ENCODE results near the gene PANX2. TPM values are rescaled to one million over a fixed set of nuclear protein-coding genes. Genes with fewer than 3 reads are reported as not detected.
A peak's percentile ranks its signal among the peaks of the same experiment; 100 is the strongest.

The PANX2 gene
- total RNA-seq, 1 donor from 2014 or later = 3.0 TPM

DNA sequence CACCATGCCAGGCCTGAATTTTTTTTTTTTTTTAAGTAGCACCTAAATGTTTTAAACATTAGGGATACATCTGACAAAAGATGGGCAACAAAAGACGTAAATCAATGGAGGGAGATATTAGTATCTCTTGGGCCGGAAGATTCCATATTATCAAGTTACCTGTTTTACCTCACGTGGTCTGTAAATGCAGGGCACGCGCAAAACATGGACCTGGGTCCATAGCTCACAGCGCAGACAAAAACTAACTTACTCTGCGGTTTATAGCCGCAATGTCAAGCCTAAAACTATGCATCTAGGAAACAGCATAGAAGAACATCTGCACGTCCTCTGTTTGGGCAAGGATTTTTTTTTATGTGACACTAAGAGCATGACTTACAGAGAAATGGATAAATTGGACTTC is 31.5 kb upstream of the PANX2 start:
- H3K27me3 Mint-ChIP-seq (ENCODE audit: low read depth) = peaks cover 10% of the 10 kb centered on the region
- DNase-seq (ENCODE audit: low spot score) = no peak
- no peak overlapping the region for H3K4me3 Mint-ChIP-seq (ENCODE audit: unreplicated experiment)
- H3K27ac Mint-ChIP-seq (ENCODE audit: unreplicated experiment) = no peak overlapping the region
- H3K4me1 Mint-ChIP-seq (ENCODE audit: low read depth) = peaks cover 20% of the 10 kb centered on the region
- no peak for TF ChIP-seq CTCF (IDR thresholded peaks at IDR 0.05)
- H3K9me3 Mint-ChIP-seq (ENCODE audit: low read depth) = peaks cover 4% of the 10 kb centered on the region
- peaks cover 1% of the 10 kb centered on the region for H3K36me3 Mint-ChIP-seq (ENCODE audit: low read depth)

DNA sequence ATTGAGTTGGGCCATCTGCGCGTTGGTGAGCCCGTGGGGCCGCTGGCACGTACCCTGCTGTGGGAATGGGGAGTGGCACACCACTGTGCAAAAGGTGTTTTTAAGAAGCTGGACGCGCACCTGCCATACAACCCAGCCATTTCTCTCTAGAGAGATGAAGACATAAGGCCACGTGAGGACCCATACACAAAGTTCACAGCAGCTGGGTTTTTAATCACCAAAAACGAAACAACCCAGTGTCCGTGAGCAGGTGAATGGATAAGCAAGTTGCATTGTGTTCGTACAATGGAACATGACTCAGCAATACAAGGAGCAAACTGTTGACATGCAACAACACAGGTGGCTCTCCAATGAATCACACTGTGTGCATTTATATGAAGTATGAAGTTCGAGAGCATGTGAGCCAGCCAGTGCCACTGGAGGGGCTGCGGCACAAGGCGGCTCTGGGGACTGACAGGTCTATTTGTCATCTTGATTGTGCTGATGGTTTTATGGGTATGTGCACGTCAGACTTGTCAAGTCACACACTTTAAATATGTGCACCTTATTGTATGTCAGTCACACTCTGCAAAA is 30.6 kb upstream of the PANX2 start:
- DNase-seq (ENCODE audit: low spot score) = no peak
- H3K4me3 Mint-ChIP-seq (ENCODE audit: unreplicated experiment) = no peak overlapping the region
- peaks cover 20% of the 10 kb centered on the region for H3K4me1 Mint-ChIP-seq (ENCODE audit: low read depth)
- peaks cover 10% of the 10 kb centered on the region for H3K27me3 Mint-ChIP-seq (ENCODE audit: low read depth)
- no peak for TF ChIP-seq CTCF (IDR thresholded peaks at IDR 0.05)
- H3K36me3 Mint-ChIP-seq (ENCODE audit: low read depth) = peaks cover 1% of the 10 kb centered on the region
- H3K27ac Mint-ChIP-seq (ENCODE audit: unreplicated experiment) = no peak overlapping the region
- H3K9me3 Mint-ChIP-seq (ENCODE audit: low read depth) = peaks cover 4% of the 10 kb centered on the region

DNA sequence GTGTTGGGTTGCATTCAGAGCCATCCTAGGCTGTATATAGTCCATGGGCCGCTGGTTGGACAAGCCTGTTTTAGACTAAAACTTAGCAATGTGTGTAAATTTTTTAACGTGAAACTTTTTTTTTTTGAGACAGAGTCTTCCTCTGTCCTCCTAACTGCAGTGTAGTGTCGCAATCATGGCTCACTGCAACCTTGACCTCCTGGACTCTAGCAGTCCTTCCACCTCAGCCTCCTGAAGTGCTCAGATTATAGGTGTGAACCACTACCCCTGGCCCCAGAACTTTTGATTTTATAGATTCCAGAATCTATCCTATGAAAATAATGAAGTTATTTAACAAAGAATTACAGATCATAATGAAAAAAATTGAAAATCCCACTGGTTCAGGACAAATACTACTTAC is 29.9 kb upstream of the PANX2 start:
- H3K4me3 Mint-ChIP-seq (ENCODE audit: unreplicated experiment) = no peak overlapping the region
- peaks cover 20% of the 10 kb centered on the region for H3K4me1 Mint-ChIP-seq (ENCODE audit: low read depth)
- H3K27me3 Mint-ChIP-seq (ENCODE audit: low read depth) = peaks cover 13% of the 10 kb centered on the region
- no peak for TF ChIP-seq CTCF (IDR thresholded peaks at IDR 0.05)
- H3K36me3 Mint-ChIP-seq (ENCODE audit: low read depth) = peaks cover 1% of the 10 kb centered on the region
- peaks cover 4% of the 10 kb centered on the region for H3K9me3 Mint-ChIP-seq (ENCODE audit: low read depth)
- no peak for DNase-seq (ENCODE audit: low spot score)
- no peak overlapping the region for H3K27ac Mint-ChIP-seq (ENCODE audit: unreplicated experiment)

- Mint-ChIP-seq H3K36me3 (ENCODE audit: low read depth) (peaks cover 1% of the 10 kb centered on the region), H3K27me3 (ENCODE audit: low read depth) (peaks cover 16% of the 10 kb centered on the region), H3K27ac (ENCODE audit: unreplicated experiment) (no peak overlapping the region), H3K9me3 (ENCODE audit: low read depth) (peaks cover 4% of the 10 kb centered on the region), H3K4me1 (ENCODE audit: low read depth) (peaks cover 13% of the 10 kb centered on the region), H3K4me3 (ENCODE audit: unreplicated experiment) (no peak overlapping the region)
- TF ChIP-seq CTCF (IDR thresholded peaks at IDR 0.05) = no peak
- DNase-seq (ENCODE audit: low spot score) = no peak
These were observed 29.1 kb upstream of the PANX2 start for GRCh38 chr22:50141462-50141861.

- peaks cover 1% of the 10 kb centered on the region for H3K36me3 Mint-ChIP-seq (ENCODE audit: low read depth)
- no peak overlapping the region for H3K4me3 Mint-ChIP-seq (ENCODE audit: unreplicated experiment)
- peaks cover 16% of the 10 kb centered on the region for H3K27me3 Mint-ChIP-seq (ENCODE audit: low read depth)
- H3K27ac Mint-ChIP-seq (ENCODE audit: unreplicated experiment) = no peak overlapping the region
- peaks cover 4% of the 10 kb centered on the region for H3K9me3 Mint-ChIP-seq (ENCODE audit: low read depth)
- DNase-seq (ENCODE audit: low spot score) = no peak
- H3K4me1 Mint-ChIP-seq (ENCODE audit: low read depth) = peaks cover 13% of the 10 kb centered on the region
- peak; percentile 58 for TF ChIP-seq CTCF (IDR thresholded peaks at IDR 0.05)
These were observed 28.6 kb upstream of the PANX2 start for GRCh38 chr22:50141891-50142363.

Measured in chondrocyte (in vitro differentiated cells).